Measurements from ENCODE around the gene SIGLEC9. TPM values are rescaled to one million over a fixed set of nuclear protein-coding genes. Genes with fewer than 3 reads are reported as not detected.

SIGLEC9 gene
- total RNA-seq, 1 experiment from 2014 or later, result not detected

DNA sequence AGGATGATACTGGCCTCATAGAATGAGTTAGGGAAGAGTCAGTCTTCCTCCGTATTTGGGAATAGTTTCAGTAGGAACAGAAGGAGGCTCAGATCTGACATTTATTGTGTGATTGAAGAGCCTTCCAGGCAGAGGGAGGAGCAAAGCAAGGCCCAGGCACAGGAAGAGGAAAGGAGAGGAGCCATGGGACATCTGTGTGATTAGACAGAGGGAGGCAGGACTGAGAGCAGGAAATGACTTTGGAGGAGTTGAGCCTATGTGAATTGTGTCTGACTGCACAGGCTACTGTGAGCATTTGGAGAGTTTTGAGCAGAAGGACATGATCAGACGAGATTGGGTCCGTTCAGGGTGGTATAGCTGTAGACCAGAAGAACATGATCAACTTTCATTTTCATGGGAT, 25.9 kb downstream of the SIGLEC9 start:
- TF ChIP-seq EZH2 (IDR thresholded peaks at IDR 0.05; ENCODE audit: low read length, unreplicated experiment) (no peak), EZH2phosphoT487 (IDR thresholded peaks at IDR 0.05; ENCODE audit: borderline replicate concordance, low read length) (no peak)
- TF ChIP-seq, protein P1, sequence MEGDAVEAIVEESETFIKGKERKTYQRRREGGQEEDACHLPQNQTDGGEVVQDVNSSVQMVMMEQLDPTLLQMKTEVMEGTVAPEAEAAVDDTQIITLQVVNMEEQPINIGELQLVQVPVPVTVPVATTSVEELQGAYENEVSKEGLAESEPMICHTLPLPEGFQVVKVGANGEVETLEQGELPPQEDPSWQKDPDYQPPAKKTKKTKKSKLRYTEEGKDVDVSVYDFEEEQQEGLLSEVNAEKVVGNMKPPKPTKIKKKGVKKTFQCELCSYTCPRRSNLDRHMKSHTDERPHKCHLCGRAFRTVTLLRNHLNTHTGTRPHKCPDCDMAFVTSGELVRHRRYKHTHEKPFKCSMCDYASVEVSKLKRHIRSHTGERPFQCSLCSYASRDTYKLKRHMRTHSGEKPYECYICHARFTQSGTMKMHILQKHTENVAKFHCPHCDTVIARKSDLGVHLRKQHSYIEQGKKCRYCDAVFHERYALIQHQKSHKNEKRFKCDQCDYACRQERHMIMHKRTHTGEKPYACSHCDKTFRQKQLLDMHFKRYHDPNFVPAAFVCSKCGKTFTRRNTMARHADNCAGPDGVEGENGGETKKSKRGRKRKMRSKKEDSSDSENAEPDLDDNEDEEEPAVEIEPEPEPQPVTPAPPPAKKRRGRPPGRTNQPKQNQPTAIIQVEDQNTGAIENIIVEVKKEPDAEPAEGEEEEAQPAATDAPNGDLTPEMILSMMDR (conservative IDR thresholded peaks at IDR 0.05; ENCODE audit: low read depth, low read length), result no peak
- Histone ChIP-seq H3K4me2 (ENCODE audit: low read length) (no peak overlapping the region), H3K9me3 (ENCODE audit: low read length) (no peaks in the 10 kb centered on the region), H3K9me2 (replicated peaks; ENCODE audit: low read length) (no peaks in the 10 kb centered on the region), H3K27me3 (ENCODE audit: low read length) (peaks cover 78% of the 10 kb centered on the region), H3K9ac (ENCODE audit: low read length) (no peak overlapping the region), H3K4me1 (ENCODE audit: insufficient read depth, low read length) (no peaks in the 10 kb centered on the region), H2AFZ (ENCODE audit: low read length) (no peak overlapping the region), H3K36me3 (ENCODE audit: low read depth, low read length) (no peaks in the 10 kb centered on the region), H3F3A (ENCODE audit: low read length, unreplicated experiment) (no peaks in the 10 kb centered on the region), H3K4me3 (ENCODE audit: low read length) (no peak overlapping the region), H3K79me2 (ENCODE audit: low read length) (no peaks in the 10 kb centered on the region), H4K20me1 (ENCODE audit: low read length) (no peaks in the 10 kb centered on the region), H3K27ac (ENCODE audit: low read length) (no peak overlapping the region)
- ChIA-PET POLR2A (ENCODE audit: unreplicated experiment) (no interaction called here), CTCF (no interaction called here)
- intact Hi-C loops (cut with micrococcal nuclease), result no loop called here
- BruUV-seq (replicated peaks), result no TSS peak
- ATAC-seq (no peak), DNase-seq (no peak)

DNA sequence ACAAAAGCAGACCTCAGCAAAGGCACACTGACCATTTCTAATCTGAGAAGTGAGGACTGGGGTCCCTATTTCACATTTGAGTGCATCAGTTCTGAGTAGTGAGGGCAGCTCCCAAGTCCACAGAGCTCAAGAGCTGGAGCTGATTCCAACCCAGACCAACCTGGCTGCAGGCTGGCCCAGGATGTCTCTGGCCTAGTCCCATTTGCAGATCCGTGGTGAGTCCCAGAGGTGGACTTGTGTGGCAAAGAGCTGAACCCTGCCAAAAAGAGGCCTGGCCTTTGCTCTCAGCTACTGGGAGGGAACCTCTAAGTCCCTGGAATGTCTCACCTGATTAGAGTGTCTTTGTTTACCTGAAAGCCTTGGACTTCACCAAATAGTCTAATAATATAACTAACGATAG, 32.0 kb downstream of the SIGLEC9 start:
- no TSS peak for BruUV-seq (replicated peaks)
- H3K4me1 ChIP-seq (ENCODE audit: insufficient read depth, low read length), result no peaks in the 10 kb centered on the region
- CTCF ChIA-PET, result no interaction called here
- no peak overlapping the region for H2AFZ ChIP-seq (ENCODE audit: low read length)
- POLR2A ChIA-PET (ENCODE audit: unreplicated experiment), result no interaction called here
- H3K36me3 ChIP-seq (ENCODE audit: low read depth, low read length), result no peaks in the 10 kb centered on the region
- H3K9me3 ChIP-seq (ENCODE audit: low read length), result no peaks in the 10 kb centered on the region
- no peaks in the 10 kb centered on the region for H3F3A ChIP-seq (ENCODE audit: low read length, unreplicated experiment)
- H3K4me3 ChIP-seq (ENCODE audit: low read length), result no peak overlapping the region
- ATAC-seq, result no peak
- no peak overlapping the region for H3K4me2 ChIP-seq (ENCODE audit: low read length)
- no peaks in the 10 kb centered on the region for H3K9me2 ChIP-seq (replicated peaks; ENCODE audit: low read length)
- intact Hi-C loops (cut with micrococcal nuclease), result no loop called here
- TF ChIP-seq EZH2 (IDR thresholded peaks at IDR 0.05; ENCODE audit: low read length, unreplicated experiment) (no peak), EZH2phosphoT487 (IDR thresholded peaks at IDR 0.05; ENCODE audit: borderline replicate concordance, low read length) (no peak)
- TF ChIP-seq, protein P1 (conservative IDR thresholded peaks at IDR 0.05; ENCODE audit: low read depth, low read length), result no peak
- no peak overlapping the region for H3K27ac ChIP-seq (ENCODE audit: low read length)
- H3K27me3 ChIP-seq (ENCODE audit: low read length), result peaks cover 64% of the 10 kb centered on the region
- H3K9ac ChIP-seq (ENCODE audit: low read length), result no peak overlapping the region
- no peak for DNase-seq
- no peaks in the 10 kb centered on the region for H4K20me1 ChIP-seq (ENCODE audit: low read length)
- H3K79me2 ChIP-seq (ENCODE audit: low read length), result no peaks in the 10 kb centered on the region

DNA sequence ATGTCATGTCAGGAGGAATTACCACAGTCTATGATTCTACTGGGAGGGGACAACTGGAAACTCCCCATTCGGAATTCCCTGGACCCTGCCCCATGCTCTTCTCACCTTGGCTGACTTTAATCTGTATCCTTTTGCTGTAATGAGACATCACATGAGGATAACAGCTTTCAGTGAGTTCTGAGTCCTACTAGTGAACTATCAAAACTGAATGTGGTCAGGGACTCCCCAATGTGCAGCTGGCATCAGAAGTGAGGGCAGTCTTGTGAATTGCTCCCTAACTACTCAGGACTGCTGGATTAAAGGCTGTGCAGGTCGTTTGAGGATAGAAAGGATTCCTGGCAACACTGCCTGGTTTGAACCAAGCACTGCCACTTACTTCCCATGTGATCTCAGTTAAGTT, 32.6 kb downstream of the SIGLEC9 start:
- Histone ChIP-seq H4K20me1 (ENCODE audit: low read length) (no peaks in the 10 kb centered on the region), H3K36me3 (ENCODE audit: low read depth, low read length) (no peaks in the 10 kb centered on the region), H3K9me3 (ENCODE audit: low read length) (no peaks in the 10 kb centered on the region), H2AFZ (ENCODE audit: low read length) (no peak overlapping the region), H3K4me3 (ENCODE audit: low read length) (no peak overlapping the region), H3K27ac (ENCODE audit: low read length) (no peak overlapping the region), H3K79me2 (ENCODE audit: low read length) (no peaks in the 10 kb centered on the region), H3K27me3 (ENCODE audit: low read length) (peaks cover 61% of the 10 kb centered on the region), H3K4me1 (ENCODE audit: insufficient read depth, low read length) (no peaks in the 10 kb centered on the region), H3K9me2 (replicated peaks; ENCODE audit: low read length) (no peaks in the 10 kb centered on the region), H3K4me2 (ENCODE audit: low read length) (no peak overlapping the region), H3K9ac (ENCODE audit: low read length) (no peak overlapping the region), H3F3A (ENCODE audit: low read length, unreplicated experiment) (no peaks in the 10 kb centered on the region)
- BruUV-seq (replicated peaks), result no TSS peak
- DNase-seq (no peak), ATAC-seq (no peak)
- POLR2A ChIA-PET (ENCODE audit: unreplicated experiment), result no interaction called here
- CTCF ChIA-PET, result no interaction called here
- TF ChIP-seq, protein P1 (conservative IDR thresholded peaks at IDR 0.05; ENCODE audit: low read depth, low read length), result no peak
- no peak for TF ChIP-seq EZH2 (IDR thresholded peaks at IDR 0.05; ENCODE audit: low read length, unreplicated experiment)
- TF ChIP-seq EZH2phosphoT487 (IDR thresholded peaks at IDR 0.05; ENCODE audit: borderline replicate concordance, low read length), result no peak
- intact Hi-C loops (cut with micrococcal nuclease), result no loop called here

Measured in PC-3 (cell line).